HEK293T (cell line): ENCODE results near the gene HSF5.

ENCODE experiments used
- ARNT ChIP-seq: fragments of 450-650 bp; IDR thresholded peaks from 2 replicates; pipeline ENCODE4 v1.6.1; 2017; ENCODE audit warnings: mild to moderate bottlenecking
- BHLHE40 ChIP-seq: fragments of 450-650 bp; IDR thresholded peaks from 2 replicates; pipeline ENCODE4 v1.6.1; 2016; ENCODE audit warnings: mild to moderate bottlenecking, moderate library complexity, borderline replicate concordance
- ELF4 ChIP-seq: fragments of 450-650 bp; IDR thresholded peaks from 2 replicates; pipeline ENCODE4 v1.6.1; 2017; ENCODE audit warnings: antibody characterized with exemption
- FOXA1 ChIP-seq: fragments of 450-650 bp; IDR thresholded peaks from 2 replicates; pipeline ENCODE4 v1.6.1; 2016; ENCODE audit warnings: mild to moderate bottlenecking
- FOXK2 ChIP-seq: fragments of 450-650 bp; IDR thresholded peaks from 2 replicates; pipeline ENCODE4 v1.6.1; 2016; ENCODE audit warnings: mild to moderate bottlenecking
- HDGF ChIP-seq: fragments of 450-650 bp; IDR thresholded peaks from 2 replicates; pipeline ENCODE4 v1.6.1; 2017; ENCODE audit warnings: antibody characterized with exemption, borderline replicate concordance
- LEF1 ChIP-seq: fragments of 450-650 bp; IDR thresholded peaks from 2 replicates; pipeline ENCODE4 v1.6.1; 2017; ENCODE audit warnings: mild to moderate bottlenecking, borderline replicate concordance
- SP1 ChIP-seq: fragments of 450-650 bp; IDR thresholded peaks from 2 replicates; pipeline ENCODE4 v1.6.1; 2017
- TARDBP ChIP-seq: fragments of 450-650 bp; IDR thresholded peaks from 2 replicates; pipeline ENCODE4 v1.6.1; 2016
- ZNF384 ChIP-seq: fragments of 450-650 bp; IDR thresholded peaks from 2 replicates; pipeline ENCODE4 v1.6.1; 2016

DNA sequence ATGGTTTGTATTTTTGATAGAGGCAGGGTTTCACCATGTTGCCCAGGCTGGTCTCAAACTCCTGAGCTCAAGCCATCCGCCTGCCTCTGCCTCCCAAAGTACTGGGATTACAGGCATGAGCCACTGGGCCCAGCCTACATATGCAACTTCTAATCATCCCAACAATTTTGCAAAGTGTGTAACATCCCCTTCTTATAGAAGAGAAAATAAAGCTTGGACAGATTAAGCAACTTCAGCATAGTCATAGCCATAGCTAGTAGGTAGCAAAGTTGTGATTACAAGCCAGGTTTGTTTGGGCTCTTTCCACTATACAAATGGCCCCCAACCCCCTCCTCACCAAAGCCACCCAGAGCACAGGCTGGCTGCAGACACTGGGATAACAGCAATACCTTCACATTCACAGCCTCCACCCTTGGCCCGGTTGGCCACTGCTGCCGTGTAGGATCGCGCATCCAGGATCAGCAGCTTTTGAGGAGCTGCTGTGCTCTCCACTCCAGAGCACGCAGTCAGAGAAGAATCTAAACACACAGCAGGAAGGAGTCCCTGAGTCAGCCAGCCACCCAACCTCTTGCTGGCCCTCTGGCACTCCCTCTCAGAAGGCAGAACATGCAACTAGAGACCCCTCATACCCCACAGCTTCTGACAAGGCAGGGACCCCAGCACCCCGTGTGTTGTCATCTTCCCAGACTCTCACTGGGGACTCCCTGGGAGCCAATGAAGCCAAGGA lies 18.3 kb upstream of the HSF5 start:
- no peak for TF ChIP-seq SP1
- no peak for TF ChIP-seq BHLHE40
- TF ChIP-seq ELF4: no peak
- no peak for TF ChIP-seq FOXK2
- TF ChIP-seq FOXA1: no peak
- TF ChIP-seq LEF1: no peak
- no peak for TF ChIP-seq HDGF
- TF ChIP-seq ZNF384: no peak
- TF ChIP-seq ARNT: no peak
- no peak for TF ChIP-seq TARDBP
